AG09309 (cell line): ENCODE measurements around the gene CIT.

Source experiments
- DNase-seq: peaks from one replicate; pipeline ENCODE4 v3.0.0-alpha.2; 2010; ENCODE audit warnings: low read depth
- H3K4me3 ChIP-seq: 2 replicates; pipeline ENCODE4 v1.5.1; 2011; ENCODE audit warnings: mild to moderate bottlenecking, low read depth, low read length, moderate library complexity; ENCODE audit not compliant: control insufficient read depth
- TF ChIP-seq, protein P1 (sequence below): IDR thresholded peaks from 2 replicates; pipeline ENCODE4 v1.5.1; 2011; ENCODE audit warnings: mild to moderate bottlenecking, low read depth, low read length, inconsistent platforms; ENCODE audit not compliant: insufficient read depth, control insufficient read depth; ENCODE audit errors: missing control alignments

The CIT gene

DNA sequence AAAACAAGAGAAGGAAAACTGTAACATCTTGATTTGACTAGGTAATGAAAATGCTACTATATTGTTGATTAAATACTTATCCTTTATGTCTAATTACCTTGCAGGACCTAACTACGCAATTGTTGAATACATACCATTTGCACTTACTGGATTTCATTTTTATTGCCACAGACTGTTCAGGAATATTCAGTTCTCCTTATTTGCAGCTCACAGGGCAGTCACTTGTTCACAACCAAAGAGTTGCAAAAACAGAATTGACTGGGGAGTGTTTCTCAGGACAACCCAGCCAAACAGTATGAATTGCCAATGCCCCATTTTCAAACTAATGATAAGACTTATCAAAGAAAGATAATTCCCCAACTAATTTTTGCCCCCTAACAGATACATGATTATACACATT lies 49.4 kb downstream of the CIT start:
- no peak for DNase-seq
- H3K4me3 ChIP-seq = no peak overlapping the region
- TF ChIP-seq, protein P1, sequence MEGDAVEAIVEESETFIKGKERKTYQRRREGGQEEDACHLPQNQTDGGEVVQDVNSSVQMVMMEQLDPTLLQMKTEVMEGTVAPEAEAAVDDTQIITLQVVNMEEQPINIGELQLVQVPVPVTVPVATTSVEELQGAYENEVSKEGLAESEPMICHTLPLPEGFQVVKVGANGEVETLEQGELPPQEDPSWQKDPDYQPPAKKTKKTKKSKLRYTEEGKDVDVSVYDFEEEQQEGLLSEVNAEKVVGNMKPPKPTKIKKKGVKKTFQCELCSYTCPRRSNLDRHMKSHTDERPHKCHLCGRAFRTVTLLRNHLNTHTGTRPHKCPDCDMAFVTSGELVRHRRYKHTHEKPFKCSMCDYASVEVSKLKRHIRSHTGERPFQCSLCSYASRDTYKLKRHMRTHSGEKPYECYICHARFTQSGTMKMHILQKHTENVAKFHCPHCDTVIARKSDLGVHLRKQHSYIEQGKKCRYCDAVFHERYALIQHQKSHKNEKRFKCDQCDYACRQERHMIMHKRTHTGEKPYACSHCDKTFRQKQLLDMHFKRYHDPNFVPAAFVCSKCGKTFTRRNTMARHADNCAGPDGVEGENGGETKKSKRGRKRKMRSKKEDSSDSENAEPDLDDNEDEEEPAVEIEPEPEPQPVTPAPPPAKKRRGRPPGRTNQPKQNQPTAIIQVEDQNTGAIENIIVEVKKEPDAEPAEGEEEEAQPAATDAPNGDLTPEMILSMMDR = no peak

DNA sequence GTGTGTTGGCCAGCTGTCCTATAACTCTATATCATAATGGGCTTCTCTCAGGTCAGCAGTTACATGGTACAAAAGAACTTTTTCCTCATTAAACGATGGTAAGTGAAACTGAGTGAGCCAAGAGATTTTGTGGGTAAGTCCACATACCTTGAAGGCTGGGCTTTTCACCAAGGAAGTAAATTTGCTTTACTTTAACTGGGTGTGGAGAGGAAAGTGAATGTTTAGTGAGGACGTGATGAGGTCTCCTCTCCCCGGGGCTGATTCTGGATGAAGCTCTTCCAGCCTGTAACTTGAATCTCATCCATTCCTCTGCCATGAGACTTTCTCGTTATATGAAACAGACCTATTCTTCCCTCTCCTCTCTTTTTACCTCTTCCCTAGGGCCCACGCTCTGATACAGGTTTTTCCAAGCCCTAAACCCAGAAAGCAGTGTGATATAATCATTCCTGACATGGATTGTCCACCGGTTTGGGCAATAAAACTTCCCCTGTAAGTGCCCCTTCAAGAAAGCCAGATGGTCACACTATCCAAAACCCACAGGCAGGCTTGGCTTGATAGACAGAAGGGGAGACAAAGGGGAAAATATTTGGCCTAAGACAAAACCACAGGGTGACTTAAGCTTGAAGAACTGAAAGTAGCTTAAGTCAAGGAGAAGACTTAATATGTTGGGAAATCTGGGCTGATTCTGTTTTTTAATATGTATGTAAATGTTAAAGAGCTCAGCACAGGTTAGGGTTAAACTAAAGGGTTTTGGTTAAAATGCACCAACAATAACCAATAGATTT lies 50.3 kb downstream of the CIT start:
- no peak for DNase-seq
- TF ChIP-seq, protein P1 = no peak
- H3K4me3 ChIP-seq = no peak overlapping the region

DNA sequence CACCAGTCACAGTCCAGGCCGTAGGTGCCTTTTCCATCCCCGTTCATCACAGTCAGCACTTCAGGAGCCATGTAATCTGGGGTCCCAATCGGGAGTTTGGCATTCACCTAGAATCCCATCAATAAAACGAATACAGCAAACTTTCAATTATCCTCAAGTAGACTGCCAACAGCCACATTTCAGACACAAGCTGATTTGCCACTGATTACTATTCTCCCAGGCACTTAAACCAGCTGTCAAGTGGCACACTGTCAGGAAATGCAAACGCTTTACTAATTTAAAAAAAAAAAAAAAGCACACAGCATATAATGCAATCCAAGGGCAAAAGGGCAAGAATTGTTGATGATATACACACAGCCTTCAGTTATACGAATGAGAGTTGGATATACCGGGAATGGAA lies 51.9 kb downstream of the CIT start:
- TF ChIP-seq, protein P1 = no peak

DNA sequence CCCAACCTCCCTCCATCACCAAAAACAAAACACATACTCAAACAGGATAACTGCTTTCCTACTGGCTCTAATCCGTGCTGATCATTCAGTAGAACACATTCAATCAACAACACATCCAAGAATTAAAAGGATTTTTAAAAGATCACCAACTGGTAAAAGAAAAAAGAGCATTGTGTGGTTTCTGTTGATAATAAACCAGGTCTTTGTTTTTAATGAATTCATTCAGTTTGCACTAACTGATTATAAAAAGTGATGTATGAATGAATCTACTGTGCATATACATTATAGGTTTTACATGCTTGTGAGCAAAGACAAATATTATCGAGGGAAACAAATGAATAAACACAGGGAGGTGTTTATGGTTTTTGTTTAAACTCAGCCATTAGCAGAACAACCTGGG lies 55.1 kb downstream of the CIT start:
- H3K4me3 ChIP-seq = no peak overlapping the region
- no peak for DNase-seq
- TF ChIP-seq, protein P1 = no peak

More for the DNA sequence above, 51.9 kb downstream of the CIT start:
- DNase-seq = no peak
- H3K4me3 ChIP-seq = no peak overlapping the region

DNA sequence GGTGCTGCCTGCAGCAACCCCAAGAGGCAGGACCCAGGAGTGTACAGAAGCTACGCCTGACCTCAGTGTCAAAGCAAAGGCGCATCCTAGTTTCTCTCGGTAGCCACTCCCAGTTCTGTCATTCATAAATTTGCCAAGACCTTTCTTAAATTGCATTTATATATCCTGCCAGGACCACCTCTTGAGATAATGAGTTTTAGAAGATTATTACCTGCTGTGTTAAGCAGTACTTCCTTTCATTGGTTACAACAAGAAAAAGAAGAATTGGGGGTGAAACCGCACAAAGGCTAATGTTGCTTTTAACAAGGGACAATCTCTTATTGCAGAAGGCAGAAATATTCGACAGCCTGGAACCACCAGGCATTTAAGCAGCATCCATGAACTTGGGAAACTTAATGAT lies 57.8 kb downstream of the CIT start:
- H3K4me3 ChIP-seq = no peak overlapping the region
- TF ChIP-seq, protein P1 = no peak
- no peak for DNase-seq

DNA sequence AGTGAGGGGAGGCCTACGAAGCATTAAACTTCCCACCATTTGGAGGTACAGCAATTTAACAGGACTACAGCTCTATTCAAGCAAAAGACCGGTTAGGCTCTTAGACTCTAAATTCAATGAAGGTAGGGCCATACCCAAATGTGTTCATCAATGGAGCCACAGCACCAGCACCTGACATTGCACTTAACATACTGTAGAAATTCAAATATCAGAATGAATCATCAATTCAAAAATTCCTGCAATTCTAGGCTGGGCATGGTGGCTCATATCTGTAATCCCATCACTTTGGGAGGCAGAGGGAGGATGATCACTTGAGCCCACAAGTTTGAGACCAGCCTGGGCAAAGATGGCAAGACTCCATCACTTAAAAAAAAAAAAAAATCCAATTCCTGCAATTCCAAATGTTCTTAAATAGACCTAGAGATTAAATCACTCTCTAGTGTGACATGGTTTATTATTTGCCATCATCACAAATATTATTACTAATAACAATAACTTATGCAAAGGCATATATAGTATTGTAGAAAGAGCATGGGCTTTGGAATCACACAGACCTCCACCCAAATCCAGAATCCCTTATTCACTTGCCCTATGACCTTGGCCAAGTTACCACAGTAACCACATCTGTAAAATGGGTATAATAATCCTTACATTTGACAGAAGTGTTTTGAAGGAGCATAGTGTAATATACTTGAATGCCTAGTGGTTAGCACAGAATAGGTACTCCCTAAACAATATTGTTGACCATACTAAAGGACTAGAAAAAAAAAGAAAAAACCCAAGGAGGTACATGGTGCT lies 59.4 kb downstream of the CIT start:
- DNase-seq = no peak
- H3K4me3 ChIP-seq = no peak overlapping the region
- TF ChIP-seq, protein P1 = no peak
